DMS79 treated with DMSO at 0.1 percent for 48 hours (cell line): ENCODE measurements around the gene NRXN2.

Experiments used
- DNase-seq: peaks from one replicate; lab custom pipeline; 2025; lab: John Stamatoyannopoulos, UW

NRXN2 gene

DNA sequence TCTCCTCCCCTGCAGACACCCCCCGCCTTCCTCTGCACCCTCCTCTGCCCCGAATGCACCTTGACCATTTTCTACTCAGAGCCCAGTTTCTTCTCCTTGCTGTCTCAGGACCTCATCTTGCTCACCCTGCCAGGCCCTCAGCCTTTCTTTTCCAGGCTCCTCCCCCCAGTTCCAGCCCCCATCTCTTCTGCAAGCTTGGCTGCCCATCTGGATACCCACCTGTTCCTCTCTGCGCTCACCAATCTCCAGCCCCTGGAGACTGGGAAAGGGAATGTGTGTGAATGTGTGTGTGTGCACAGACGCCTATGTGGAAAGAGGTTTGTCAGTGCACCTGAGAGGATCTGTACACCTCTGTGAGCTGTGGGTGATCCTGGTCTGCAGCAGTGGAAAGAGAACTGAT, 95.6 kb downstream of the NRXN2 start:
- no peak for DNase-seq

DNA sequence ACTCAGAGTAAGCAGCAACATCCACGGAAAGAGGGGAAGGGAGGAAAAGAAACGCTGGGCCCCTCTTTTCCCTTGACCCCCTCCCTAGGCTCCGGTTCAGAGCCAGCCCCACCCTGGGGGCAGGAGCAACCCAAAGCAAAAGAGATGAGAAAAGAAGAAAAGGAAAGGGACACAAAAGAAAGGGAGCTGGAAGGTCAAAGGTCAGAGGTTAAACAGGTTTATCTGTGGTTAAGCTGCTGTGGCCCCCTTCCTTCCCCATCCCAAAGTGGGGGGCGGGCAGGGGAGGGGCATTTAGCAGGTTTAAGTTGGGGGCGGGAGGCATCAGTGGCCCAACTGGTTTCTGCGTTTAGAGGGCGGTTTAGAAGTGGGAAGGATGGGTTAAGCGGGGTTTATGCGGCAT, 96.4 kb downstream of the NRXN2 start:
- no peak for DNase-seq

DNA sequence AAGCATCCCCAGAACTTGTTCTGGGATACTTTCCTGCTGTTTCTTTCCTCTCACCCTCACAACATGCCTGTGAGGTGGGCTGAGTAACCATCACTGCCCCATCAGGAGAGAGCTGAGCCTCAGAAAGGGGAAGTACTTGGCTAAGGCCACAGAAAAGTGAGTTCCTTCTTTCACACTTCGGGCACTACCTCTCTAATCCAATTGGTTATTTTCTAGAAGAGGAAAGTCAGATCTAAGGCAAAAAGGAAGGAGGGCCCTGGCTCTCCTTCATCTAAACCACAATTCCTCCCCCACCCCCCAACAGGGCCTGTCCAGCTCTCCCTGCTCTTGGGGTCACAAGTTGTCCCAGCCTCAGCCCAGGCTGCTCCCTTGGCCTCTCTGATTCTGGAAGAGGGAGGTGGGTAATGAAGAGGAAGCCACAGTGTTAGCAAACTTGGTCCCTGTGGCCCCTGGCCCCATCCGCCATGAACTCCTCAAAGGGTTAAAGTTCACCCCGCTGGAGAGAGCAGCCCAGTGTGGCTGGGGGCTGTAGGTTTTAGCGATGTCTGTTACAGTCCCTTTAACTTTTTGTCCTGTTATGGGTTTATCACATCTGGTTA, 98.0 kb downstream of the NRXN2 start:
- no peak for DNase-seq

DNA sequence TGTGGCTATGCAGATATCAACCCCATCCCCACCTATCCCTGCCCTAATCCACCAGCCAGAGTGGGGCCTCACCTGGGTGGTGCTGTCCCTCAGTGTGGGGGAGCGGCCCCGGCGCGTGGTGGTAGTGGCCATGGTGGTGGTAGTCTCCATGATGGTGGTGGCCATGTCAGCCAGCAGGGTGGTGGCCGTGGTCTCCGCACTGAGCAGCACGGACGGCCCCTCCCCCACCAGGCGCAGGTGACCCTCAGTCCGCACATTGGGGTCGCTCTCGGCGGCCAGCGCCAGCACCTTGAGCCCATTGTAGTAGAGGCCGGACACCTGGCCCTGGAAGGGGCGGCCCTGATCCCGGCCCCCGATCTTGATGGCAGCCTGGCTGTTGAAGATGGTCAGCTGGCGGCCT, 100.3 kb downstream of the NRXN2 start:
- DNase-seq: no peak

DNA sequence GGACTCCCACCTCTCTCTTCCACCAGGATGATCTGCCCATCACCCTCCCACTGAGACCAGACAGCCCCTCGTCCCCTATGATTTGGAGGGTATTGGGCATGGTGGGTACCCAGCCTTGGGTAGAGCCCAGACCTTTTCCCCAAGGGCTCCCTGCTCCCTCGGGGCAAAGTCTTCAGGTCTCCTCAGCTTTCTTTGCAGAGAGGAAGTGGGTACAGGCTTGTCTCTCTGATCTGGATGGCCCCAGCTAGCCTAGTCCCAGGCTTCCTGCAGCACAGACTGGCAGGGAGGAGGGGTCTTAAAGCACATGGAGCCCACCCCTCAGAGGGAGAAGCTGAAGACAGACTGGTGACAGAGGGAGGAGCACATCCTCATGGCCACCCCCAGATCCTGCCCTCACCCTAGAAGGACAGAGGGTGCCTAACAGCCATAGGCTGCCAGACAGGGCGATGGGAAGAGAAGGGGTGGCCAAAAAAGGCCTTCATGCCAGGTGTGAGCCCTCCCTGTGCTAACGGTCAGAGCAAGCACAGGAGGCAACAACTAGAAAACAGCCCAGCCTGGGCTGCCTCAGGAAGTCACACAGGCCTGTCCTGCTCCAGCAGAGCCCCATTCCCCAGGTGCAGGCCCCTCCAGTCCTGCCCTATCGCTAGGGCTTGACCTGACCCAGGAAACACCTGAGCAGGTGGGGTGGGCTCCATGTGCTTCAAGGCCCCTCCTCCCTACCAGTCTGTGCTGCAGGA, 101.5 kb downstream of the NRXN2 start:
- DNase-seq: no peak

DNA sequence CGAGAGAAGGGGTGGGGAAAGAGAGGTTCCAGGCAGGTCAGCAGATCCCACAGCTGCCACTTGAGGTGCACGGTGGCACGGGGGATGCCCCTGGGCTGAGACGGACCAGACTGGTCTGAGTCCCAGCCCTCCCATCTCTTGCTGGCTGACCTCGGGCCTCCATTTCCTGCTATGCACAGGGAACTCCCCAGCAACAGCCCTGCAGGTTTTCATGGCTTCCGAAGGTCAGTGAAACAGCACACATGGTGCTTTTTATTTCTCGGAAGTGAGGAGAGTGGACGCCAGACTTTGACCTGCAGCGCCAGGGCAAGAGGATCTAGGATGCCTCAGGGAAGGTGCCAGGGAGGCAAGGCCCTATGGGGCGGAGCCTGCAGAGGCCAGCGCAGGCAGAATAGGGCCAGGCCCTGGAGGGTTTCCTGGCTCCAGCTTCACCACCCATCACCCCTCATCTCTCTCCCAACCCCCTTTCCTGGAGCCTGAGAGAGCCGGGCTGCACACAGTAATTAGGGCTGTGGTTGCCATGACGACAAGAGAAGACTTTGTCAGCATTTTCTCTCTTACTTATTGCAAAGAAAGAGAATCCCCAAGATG, 102.5 kb downstream of the NRXN2 start:
- DNase-seq: peak; percentile 84

DNA sequence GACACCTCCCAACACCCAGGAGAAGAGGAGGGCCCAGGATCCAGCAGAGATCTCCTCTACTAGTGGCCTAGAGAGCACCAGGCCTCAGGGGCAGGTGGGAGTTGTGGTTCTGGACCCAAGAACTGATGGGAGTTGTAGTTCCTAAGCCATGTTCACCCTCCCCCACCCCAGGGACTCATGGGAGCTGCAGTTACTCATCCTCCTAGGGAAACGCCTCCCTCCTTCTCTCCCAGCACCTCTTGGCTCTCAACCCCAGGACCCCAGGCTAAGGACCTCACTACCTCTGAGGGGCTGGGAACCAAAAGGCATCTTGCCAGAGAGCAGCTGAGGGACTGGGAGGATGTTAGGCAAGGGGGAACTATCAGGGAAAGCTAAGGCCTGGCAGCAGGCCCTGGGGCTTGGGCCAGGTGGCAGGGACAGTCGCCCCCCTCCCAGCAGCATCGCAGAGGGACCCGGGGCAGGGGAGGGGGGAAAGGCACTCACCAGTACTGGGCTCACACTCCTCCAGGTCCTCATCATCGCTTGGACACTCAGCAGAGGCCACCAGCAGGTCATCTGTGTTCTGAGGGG, 103.1 kb downstream of the NRXN2 start:
- peak; percentile 77 for DNase-seq

DNA sequence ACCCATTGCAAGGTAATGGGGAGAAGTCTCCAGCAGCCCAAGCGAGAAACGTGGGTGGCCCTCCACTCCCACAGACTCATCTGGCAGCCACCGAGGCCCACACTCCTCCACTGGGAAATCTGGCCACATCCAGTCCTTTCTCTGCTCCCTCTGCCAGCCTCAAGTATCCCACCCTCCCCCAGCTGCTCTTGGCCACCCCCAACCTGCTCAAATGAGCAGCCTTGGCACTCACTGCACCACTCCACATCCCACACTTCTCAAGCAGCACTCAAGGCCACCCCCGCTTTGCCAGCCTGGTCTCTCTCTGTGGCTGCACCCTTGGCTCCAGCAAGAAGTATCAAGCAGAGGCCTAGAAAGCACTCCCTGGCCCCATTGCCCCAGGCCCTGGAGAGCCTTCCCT, 103.8 kb downstream of the NRXN2 start:
- DNase-seq: peak; percentile 87

DNA sequence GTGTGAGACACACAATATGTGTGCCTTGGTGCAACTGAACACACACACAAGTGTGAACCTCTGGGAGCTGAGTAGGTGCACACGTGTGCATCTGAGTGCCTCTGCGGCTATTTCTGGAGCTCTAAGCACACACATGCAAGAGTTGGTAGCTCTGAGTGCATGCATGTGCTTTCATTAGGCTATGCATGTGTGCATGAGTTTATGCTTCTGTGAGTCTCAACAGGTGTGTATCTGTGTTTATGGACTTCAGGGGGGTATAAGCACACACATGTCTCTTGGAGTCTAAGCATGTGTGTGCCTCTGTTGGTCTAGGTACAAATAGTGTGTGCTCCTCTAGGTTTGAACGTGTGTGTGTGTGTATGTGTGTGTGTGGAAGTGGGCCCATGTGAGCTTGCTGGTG, 106.2 kb downstream of the NRXN2 start:
- no peak for DNase-seq

DNA sequence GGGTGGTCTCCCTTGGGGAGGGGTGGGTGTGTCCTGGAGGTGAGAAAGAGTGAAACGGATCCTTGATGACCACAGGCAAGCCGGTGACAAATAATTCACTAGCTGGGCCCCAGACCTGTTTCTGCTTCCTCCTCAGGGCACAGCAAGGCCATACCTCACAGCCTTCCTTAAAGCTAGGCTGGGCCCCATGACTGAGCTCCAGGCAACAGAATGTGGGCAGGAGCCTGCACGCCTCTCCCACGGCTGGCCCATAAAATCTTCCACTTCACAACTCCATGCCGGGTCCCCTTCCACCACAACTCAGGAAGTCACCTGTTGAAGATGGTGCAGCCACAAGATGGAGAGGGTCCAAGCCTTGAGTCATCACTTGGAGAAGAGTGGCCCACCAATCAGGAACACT, 108.1 kb downstream of the NRXN2 start:
- no peak for DNase-seq

DNA sequence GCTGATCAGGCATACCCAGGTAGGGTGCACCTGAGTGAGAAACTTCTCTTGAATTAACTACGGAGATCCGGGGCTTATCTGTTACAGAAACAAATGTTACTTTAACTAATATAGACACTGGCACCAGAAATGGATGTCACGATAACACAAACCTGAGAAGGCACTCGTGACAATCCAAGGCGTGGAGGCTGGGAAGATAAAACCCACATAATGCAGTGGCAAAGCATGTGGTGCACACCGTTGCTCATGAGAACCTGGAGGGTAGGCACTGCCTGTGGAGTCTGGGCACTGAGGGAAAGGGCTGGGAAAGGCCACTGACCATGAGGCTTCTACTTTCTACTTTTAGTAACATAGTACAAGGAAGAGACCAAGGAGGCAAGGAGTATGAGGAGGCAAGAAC, 109.3 kb downstream of the NRXN2 start:
- no peak for DNase-seq

DNA sequence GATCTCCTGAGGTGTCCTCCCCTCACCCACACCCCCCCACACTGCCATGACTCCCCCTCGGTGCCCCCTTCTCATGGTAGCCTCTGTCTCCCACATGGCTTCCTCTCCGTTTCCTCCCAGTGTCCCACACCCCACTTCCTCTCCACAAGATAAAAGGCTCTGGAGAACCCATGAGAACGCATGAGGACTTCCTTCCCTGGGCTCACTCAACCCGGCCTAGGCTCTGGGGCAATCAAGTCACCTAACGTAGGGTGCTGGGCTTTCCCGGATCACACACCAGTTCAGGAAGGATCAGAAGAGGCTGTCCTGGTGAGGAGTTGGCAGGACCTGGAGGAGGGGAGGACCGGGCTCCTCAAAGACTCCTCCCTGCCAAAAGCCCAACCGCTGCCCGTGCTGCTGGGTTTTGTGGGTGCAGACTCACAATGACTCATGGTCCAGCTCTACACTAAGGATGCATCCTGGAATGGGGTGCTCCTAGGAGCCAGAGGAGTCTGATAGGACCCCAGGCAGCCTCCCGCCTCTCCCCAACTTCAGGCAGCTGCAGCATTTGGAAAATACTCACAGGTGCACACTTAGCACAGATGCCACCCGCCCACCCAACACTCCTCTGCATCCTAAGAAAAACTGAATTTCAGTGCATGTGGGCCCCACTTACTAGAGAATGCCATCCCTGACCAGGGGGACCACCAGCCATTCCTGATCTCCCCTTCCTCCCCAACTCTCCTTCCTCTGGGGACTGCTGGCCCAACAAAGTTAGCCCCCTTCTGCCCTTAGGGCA, 110.9 kb downstream of the NRXN2 start:
- no peak for DNase-seq

DNA sequence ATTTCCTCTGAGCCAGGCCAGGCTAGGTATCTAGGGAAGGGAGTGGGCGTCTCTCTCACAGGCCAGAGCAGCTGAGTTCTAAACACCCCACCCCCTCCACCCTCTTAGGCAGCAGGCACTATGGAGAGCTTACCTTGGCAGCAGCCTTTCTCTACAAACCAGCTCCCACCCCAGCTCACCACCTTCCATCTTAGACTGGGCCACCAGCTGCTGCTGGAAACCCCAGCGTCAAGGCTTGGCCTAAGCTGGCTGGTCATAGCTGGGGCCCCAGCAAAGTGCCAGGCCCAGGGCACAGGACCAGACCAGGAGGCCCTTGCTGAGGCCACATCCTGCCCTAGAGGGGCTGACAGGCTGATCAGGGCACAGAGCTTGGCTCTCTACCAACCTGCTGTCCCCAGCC, 111.8 kb downstream of the NRXN2 start:
- DNase-seq: no peak

DNA sequence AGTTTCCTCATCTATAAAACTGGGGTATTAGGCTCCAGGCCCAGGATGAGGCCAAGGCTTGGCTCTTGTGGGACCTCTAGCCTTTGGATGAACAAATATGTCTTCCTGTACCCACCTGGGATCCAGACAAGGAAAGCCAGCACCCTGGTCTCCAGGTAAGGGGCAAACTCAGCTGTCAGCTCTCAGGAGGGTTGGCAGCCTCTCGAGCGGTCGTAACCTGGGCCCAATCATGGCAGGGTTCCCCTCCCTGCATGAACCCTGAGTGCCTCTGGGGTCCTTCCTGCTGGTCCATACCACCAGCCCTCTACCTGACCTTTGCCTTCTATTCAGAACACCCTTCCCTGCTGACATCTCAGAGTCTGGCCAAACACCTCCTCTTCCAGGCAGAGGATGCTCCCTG, 112.4 kb downstream of the NRXN2 start:
- no peak for DNase-seq

DNA sequence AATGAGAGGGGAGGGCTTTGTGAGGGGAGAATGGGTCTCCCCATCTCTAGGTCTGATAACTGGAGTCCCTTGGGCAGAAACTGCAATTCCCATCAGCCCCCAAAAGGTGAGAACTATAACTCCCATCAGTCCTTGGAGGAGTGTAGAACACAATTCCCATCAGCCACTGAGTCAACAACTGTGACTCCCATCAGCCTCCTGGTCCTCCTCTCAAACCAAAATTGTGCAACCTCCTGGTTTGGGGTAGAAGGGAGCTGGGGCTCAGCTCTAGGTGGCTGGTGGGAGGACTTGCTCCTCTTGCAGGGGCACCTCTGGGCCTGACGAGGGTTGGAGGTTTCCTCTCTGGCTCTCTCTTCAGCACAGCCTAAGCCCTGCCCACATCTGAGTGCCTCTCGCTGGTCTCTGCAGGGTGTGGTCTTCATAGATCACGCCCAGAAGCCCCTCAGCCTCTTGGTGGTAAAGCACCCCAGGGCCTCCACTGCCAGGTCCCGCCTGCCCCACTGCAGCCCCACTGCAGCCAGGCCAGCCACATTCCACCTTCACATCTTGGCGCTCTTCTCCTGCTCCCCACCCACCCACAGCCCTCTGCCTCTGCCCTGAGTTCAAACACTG, 113.5 kb downstream of the NRXN2 start:
- no peak for DNase-seq

DNA sequence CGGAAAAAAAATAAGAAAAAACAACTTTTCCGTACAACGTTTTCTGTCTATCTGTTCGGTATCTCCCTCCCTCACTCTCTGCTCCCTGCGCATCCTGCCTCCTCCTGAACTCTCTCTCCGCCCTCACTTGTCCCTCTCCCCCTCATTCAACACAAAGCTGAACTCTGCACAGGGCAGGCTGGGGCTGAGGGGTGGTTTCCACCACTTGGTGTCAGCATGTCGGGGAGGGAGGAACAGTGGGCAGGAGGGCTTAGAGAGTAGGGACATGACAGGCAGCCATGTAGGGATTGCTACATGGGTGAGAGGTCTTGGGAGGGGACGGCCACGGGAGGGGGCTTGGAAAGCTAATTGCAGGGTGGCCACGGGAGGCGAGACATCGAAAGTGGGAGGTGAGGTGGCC, 114.4 kb downstream of the NRXN2 start:
- no peak for DNase-seq

DNA sequence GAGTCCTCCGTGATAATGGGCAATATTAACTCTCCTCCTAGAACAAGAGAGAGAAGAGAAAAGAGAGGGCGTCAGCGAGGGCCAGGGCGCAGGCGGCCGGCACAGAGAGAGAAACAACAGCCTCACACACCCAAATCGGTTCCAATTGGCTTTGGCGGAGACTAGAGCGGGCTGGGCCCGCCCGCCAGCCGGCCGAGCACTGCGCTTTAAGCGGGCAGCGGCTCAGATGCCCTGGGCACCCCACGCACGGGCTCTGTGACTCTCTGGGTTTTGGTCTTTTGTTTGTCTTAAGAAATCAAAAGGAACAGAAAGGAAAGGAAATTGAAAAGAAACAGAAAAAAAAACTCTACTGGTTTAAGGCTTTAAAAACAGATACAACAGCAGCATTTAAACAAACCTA, 115.0 kb downstream of the NRXN2 start:
- no peak for DNase-seq

DNA sequence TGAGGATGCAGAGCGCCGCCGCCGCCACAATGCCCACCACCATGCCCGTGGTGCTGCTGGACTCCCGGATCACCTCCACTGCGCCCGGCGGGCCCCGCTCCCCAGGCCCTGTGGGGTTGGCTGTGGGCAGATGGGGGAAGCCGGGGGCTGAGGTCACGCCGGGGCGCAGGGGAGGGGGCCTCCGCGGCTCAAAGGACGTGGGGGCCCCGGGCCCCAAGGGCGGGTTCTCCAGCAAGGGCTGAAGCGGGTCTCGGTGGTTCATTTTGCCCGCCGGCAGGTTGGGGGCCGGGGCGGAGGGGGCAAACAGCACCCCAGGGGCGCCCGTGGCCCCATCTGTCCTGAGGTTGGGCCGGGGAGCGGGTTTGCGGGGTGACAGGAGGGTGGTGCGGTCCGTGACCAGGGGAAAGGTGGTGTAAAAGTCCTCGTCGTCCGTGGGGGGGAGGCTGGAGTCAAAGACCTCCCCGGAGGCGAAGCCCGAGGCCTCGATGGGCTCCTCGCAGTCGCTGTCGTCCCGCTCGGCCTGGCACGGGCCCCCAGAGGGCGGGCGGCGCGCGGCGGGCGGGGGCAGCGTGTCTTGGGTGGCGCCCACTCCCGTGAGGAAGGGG, 115.5 kb downstream of the NRXN2 start:
- DNase-seq: no peak

DNA sequence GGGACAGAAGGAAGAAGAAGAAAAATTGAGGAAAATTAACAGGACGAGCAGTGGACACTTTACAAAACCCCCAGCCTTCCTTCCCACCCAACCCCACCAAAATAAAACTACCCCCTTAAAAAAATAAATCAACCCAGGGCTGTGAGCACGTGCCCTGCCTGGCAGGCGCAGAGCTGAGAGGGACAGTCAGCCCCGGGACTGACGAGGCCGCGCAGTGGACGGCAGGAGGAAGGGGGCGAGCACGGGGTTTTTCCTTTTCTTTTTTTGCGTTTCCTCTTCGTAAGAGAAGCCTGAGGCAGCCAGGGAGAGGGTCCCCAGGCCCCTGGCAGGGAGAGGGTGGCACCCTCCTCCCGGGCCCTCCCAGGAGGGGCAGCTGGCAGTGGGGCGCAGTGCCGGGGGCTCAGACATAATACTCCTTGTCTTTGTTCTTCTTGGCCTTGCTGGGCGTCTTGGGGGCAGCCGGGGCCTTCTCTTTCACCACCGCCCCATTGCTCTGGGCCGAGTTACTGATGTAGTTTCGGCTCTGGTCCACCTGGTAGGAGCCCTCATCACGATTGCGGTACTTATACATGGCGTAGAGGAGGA, 116.1 kb downstream of the NRXN2 start:
- no peak for DNase-seq

DNA sequence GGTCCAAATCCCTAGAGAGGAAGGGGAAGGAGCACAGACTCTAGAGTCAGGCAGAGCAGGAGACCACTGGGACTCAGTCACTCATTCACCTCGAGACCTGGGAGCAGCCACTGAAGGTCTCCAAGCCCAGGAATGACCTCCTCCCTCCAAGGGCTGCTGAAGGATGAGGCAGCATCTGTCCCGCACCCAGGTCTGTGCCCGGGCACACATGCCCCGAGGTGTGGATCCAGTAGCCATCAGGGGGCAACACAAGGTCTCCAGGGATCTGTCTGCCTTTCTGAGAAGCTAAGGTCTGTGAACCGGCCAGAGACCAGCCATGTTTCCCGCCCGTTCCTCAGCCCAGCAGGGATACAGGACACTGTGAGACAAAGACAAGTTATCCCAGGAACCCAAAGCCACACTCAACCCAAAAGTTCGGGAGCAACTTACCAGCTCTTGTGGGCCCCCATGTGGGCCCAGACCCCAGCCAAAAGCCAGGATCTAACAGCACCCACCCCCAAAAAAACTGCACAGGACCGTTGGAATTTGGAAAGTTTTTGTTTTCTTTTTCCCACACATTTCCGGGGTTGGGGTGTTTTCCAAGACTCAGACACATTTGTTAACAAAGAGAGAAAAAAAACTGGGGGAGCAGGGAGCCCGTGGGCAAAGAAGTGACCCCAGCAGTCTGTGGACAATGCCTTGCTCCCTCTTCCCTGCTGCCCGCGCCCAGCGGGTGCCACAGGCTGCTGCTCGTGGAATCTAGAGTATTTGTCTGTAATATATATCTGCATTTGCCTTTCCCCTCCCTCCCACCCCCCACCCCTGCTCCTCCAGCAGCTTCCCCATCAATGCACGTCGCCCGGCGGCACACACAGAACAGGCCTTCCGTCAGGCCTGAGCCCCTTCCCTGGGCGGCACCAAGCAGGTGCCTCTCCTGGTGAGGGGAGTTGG, 117.1 kb downstream of the NRXN2 start:
- DNase-seq: no peak
